Endothelial cell of umbilical vein (primary cell): ENCODE results near the gene NCKAP5. TPM values are rescaled to one million over a fixed set of nuclear protein-coding genes. Genes with fewer than 3 reads are reported as not detected.

Source experiments
- BruUV-seq: library from RNA; stranded (reverse); fragments of 400-500 nt; replicated peaks from 2 replicates; lab custom pipeline; 2021; lab: Mats Ljungman, UMichigan
- CTCF ChIA-PET: fragments of 300-600, 350-600 bp; sonication (Branson Sonifier 250); formaldehyde crosslinking; loops from one replicate; lab custom pipeline; 2021; ENCODE audit warnings: antibody characterized with exemption, inconsistent platforms; lab: Charles Lee
- POLR2A ChIA-PET: fragments of 300-600, 350-600 bp; sonication (Branson Sonifier 250); formaldehyde crosslinking; loops from one replicate; lab custom pipeline; 2021; ENCODE audit warnings: antibody characterized with exemption, inconsistent platforms; lab: Charles Lee
- DNase-seq: peaks from one replicate; pipeline ENCODE4 v3.0.0-alpha.2; 2011; ENCODE audit warnings: low read depth, low spot score
- FAIRE-seq: peaks from 2 replicates; lab custom pipeline; 2011; peaks lifted over from hg19 to GRCh38; lab: Jason Lieb, UNC
- H2AFZ ChIP-seq: 2 replicates; pipeline ENCODE4 v1.6.0; 2012; ENCODE audit warnings: low read depth, low read length, control low read depth, inconsistent platforms
- H3K27ac ChIP-seq: 2 replicates; pipeline ENCODE4 v1.5.1; 2011; ENCODE audit warnings: low read depth, mild to moderate bottlenecking, control low read depth, low read length, moderate library complexity; ENCODE audit not compliant: insufficient read depth
- H3K27me3 ChIP-seq, 2 experiments: 2 replicates each; pipeline versions ENCODE4 v1.6.0 to v1.6.1; 2011; ENCODE audit warnings: low read length in 2 of 2, mixed read lengths in 1 of 2; ENCODE audit not compliant: control insufficient read depth in 2 of 2, insufficient read depth in 2 of 2
- H3K36me3 ChIP-seq, 2 experiments: 2 replicates in 1 of 2; 3 replicates in 1 of 2; pipeline ENCODE4 v1.5.1; 2011; ENCODE audit warnings: low read length in 2 of 2, mild to moderate bottlenecking in 1 of 2, moderate library complexity in 1 of 2; ENCODE audit not compliant: control insufficient read depth in 2 of 2, insufficient read depth in 2 of 2; ENCODE audit errors: extremely low read depth in 1 of 2
- H3K4me1 ChIP-seq: 3 replicates; pipeline ENCODE4 v1.5.1; 2011; ENCODE audit warnings: mild to moderate bottlenecking, low read length; ENCODE audit not compliant: control insufficient read depth, insufficient read depth; ENCODE audit errors: extremely low read depth
- H3K4me2 ChIP-seq: 2 replicates; pipeline ENCODE4 v1.6.1; 2011; ENCODE audit warnings: low read length, control low read depth, mixed read lengths; ENCODE audit not compliant: insufficient read depth
- H3K4me3 ChIP-seq, 3 experiments: fragments of 200-600 bp in 1 of 3; sonication (generic), shearing (Covaris generic) in 1 of 3; replicated peaks in 1 of 3; 2 replicates each; pipeline ENCODE4 v1.5.1; 2011 to 2016; ENCODE audit warnings: control low read depth in 3 of 3, low read length in 3 of 3, mild to moderate bottlenecking in 2 of 3, inconsistent platforms in 1 of 3, low read depth in 1 of 3, moderate library complexity in 1 of 3; ENCODE audit not compliant: insufficient read depth in 1 of 3
- H3K79me2 ChIP-seq: 2 replicates; pipeline ENCODE4 v1.6.0; 2012; ENCODE audit warnings: low read length, inconsistent platforms; ENCODE audit not compliant: control insufficient read depth, insufficient read depth
- H3K9ac ChIP-seq: replicated peaks from 2 replicates; pipeline ENCODE3; 2011; ENCODE audit warnings: low read length, control low read depth; ENCODE audit not compliant: insufficient read depth; ENCODE audit errors: extremely low read depth
- H3K9me1 ChIP-seq: replicated peaks from 3 replicates; pipeline ENCODE4 v1.6.0; 2011; ENCODE audit warnings: mild to moderate bottlenecking, low read length; ENCODE audit not compliant: control insufficient read depth, insufficient read depth; ENCODE audit errors: extremely low read depth
- H3K9me3 ChIP-seq: replicated peaks from 2 replicates; pipeline ENCODE4 v1.5.1; 2012; ENCODE audit warnings: low read length, inconsistent platforms; ENCODE audit not compliant: control insufficient read depth, insufficient read depth
- H4K20me1 ChIP-seq: replicated peaks from 2 replicates; pipeline ENCODE3; 2011; ENCODE audit warnings: mild to moderate bottlenecking, low read length; ENCODE audit not compliant: control insufficient read depth, insufficient read depth; ENCODE audit errors: extremely low read depth
- CTCF ChIP-seq, 2 donors: IDR thresholded peaks; 1 replicate in 1 of 2; 2 replicates in 1 of 2; pipeline ENCODE4 v1.5.1; 2011; ENCODE audit warnings: low read length in 2 of 2, mild to moderate bottlenecking in 2 of 2, moderate library complexity in 2 of 2, control low read depth in 1 of 2, inconsistent platforms in 1 of 2, low read depth in 1 of 2; ENCODE audit not compliant: insufficient read depth in 1 of 2; ENCODE audit errors: extremely low read depth in 1 of 2
- EZH2 ChIP-seq: IDR thresholded peaks from 2 replicates; pipeline ENCODE4 v1.6.1; 2012; ENCODE audit warnings: borderline replicate concordance, low read depth, mild to moderate bottlenecking, moderate library complexity, low read length, inconsistent platforms; ENCODE audit not compliant: severe bottlenecking
- FOS ChIP-seq: IDR thresholded peaks from 2 replicates; pipeline ENCODE4 v1.6.1; 2011; ENCODE audit warnings: mild to moderate bottlenecking, low read length, moderate library complexity, borderline replicate concordance; ENCODE audit not compliant: insufficient read depth
- GATA2 ChIP-seq: IDR thresholded peaks from 2 replicates; pipeline ENCODE4 v1.7.0; 2011; ENCODE audit warnings: low read depth, mild to moderate bottlenecking, moderate library complexity, mixed read lengths, low read length; ENCODE audit not compliant: insufficient read length, insufficient read depth
- JUN ChIP-seq: IDR thresholded peaks from 2 replicates; pipeline ENCODE4 v1.6.1; 2011; ENCODE audit warnings: borderline replicate concordance, low read depth; ENCODE audit not compliant: insufficient read length, insufficient read depth
- MAX ChIP-seq: IDR thresholded peaks from 2 replicates; pipeline ENCODE4 v1.6.1; 2011; ENCODE audit not compliant: insufficient read depth, insufficient read length
- MYC ChIP-seq: IDR thresholded peaks from one replicate; pipeline ENCODE4 v1.6.1; 2011; ENCODE audit warnings: mild to moderate bottlenecking, low read depth, low read length
- POLR2A ChIP-seq: IDR thresholded peaks from 2 replicates; pipeline ENCODE4 v1.6.1; 2012; ENCODE audit warnings: low read depth, mild to moderate bottlenecking, control low read depth, low read length
- POLR2AphosphoS5 ChIP-seq: IDR thresholded peaks from 2 replicates; pipeline ENCODE4 v1.6.1; 2012; ENCODE audit warnings: low read depth, mild to moderate bottlenecking, control low read depth, low read length, moderate library complexity; ENCODE audit not compliant: insufficient read depth
- dilution Hi-C: fragments of 300-500 bp; cut with MboI; formaldehyde crosslinking; loops from one replicate; pipeline ENCODE4 v1.15.0; 2019; ENCODE audit warnings: low sequenced_read_pairs; ENCODE audit not compliant: extremely low pct_ligation_motif_present
- intact Hi-C: fragments of 100-400 bp; cut with micrococcal nuclease; formaldehyde crosslinking; loops from one replicate; pipeline ENCODE4 v1.10.0; 2022
- polyA plus RNA-seq, 4 experiments: library from polyadenylated mRNA; depleted of rRNA in 3 of 4; stranded (reverse) in 3 of 4; unstranded in 1 of 4; fragments of >200 nt; gene quantifications; 2 replicates each; pipeline versions ENCODE4 v1.2.1 to v1.2.3, GENCODE V29; 2011 to 2012; ENCODE audit warnings: missing spikeins in 1 of 4
- total RNA-seq: library from RNA; stranded (reverse); gene quantifications from 2 replicates; pipeline ENCODE4 v1.2.3, GENCODE V29; 2021

Gene NCKAP5
- total and polyA plus RNA-seq, 2 donors (not counting 3 experiments of a cell fraction or from before 2014, with no cell fraction given): 0.47 to 3.3 TPM

GRCh38 chr2:132779206-132779721 is 789.0 kb downstream of the NCKAP5 start:
- Histone ChIP-seq H3K27me3 (no peaks in the 10 kb centered on the region), H4K20me1 (no peaks in the 10 kb centered on the region), H3K9ac (no peak overlapping the region), H2AFZ (no peak overlapping the region), H3K4me1 (no peaks in the 10 kb centered on the region), H3K9me3 (no peaks in the 10 kb centered on the region), H3K79me2 (no peaks in the 10 kb centered on the region), H3K36me3 (no peaks in the 10 kb centered on the region), H3K27ac (no peak overlapping the region), H3K4me3 (no peak overlapping the region), H3K4me2 (no peak overlapping the region), H3K9me1 (no peaks in the 10 kb centered on the region)
- ChIA-PET CTCF (no interaction called here), POLR2A (no interaction called here)
- dilution Hi-C loops: no loop called here
- DNase-seq: no peak
- BruUV-seq: no TSS peak
- FAIRE-seq: no peak
- TF ChIP-seq MYC (no peak), JUN (no peak), POLR2AphosphoS5 (no peak), POLR2A (no peak), FOS (no peak), CTCF (IDR thresholded peaks at IDR 0.05; ENCODE audit: extremely low read depth in 1 of 2, insufficient read depth in 1 of 2, low read depth in 1 of 2, low read length in 2 of 2) (no peak), GATA2 (no peak), MAX (no peak), EZH2 (no peak)
- intact Hi-C loops: no loop called here
